Activated CD8-positive, alpha-beta memory T cell treated with anti-CD3 and anti-CD28 coated beads, Interleukin-2, amount 50 U/mL, for 1 hour (primary cell): Measurements from ENCODE around the gene EPHB2.
"Not testable (repeated sequence)": the region's sequence is repeated elsewhere in the genome, so short reads cannot be mapped to it uniquely, and the experiment has no call there.

ENCODE experiments used
- DNase-seq: peaks from one replicate; pipeline ENCODE4 v3.0.0-alpha.2; 2020; ENCODE audit errors: extremely low read depth

The EPHB2 gene

DNA sequence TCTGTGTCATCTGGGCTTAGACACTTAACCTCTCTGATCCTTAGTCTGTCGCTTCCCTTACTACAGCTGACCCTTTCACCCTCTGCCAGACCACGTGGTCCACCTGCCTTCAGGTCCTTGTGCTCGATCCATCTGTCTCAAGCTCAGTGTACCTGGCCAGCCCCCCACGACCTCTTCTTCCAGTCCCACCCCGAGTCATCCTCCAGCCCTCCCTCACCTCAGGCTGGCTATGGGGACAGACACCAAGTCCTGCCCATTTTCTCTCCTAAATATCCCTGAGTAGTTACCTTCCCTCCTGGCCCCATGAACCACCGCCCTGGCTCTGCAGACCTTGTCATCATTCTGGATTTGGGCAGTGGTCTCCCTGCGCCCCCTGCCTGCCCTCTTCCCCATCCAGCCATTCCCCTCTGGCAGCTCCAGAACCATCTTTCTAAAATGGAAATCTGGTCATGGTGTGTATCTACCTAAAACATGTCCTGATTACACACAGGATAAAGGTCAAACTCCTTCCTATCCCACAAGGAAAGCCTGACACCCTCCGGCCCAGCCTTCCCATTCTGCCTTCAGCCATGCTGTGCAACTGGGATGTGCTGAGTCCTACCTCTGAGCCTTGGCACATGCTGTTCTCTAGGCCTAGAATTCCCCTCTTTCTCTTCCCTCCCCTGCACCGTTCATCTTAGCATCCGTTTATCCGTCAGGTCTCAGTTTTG lies 107.6 kb downstream of the EPHB2 start:
- DNase-seq, result no peak

DNA sequence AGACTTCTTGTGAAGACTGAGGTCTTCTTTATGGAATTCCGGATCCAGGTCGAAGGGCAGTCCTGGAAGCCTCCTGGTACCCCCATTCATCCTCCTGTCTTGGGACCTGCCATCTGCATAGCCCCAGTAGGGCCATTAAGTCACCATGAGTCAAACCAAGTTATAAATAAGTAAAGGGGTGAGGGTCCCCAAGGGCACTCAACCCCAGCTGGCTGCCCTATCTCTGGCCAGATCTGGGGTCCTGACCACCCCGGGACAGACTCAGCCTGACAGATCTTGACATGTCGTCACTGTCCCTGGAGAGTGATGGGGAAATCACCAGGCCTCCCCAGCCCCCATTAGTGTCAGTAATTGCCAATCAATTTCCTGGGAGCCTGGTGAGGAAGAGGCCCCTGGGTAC lies 108.7 kb downstream of the EPHB2 start:
- no peak for DNase-seq

DNA sequence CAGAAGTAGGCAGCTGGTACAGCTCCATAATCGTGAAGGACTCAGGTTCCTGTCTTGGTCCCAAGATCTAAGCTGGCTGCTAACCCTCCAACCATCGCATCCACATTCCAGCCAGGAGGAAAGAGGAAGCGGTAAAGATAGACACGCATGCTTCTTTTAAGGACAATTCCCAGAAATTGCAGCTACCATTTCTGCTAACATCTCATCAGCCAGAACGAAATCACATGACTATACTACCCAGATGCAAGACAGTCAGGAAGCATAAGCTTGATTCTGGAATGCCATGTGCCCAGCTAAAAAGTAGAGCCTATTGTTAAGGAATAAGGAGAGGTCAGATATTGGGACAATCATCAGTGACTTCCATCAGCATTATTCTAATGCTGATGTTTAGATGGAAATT lies 110.4 kb downstream of the EPHB2 start:
- no peak for DNase-seq

DNA sequence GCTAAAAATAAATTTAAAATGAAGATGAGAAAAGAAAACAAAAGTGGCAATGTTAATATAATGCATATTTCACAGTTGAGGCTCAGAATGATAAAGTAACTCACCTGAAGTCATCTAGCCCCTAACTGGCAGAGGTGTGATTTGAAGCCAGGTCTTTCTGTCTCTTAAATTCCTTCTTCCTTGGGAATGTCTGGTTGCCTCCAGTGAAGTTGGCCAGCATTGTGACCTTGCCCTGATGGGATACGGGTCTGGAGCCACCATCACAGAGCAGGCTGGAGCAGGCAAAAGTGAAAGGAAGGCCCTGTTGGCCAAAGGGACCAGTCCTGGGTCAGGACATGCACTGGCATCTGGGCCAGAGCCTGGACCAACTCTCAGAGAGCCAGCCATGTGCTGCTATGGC lies 111.7 kb downstream of the EPHB2 start:
- no peak for DNase-seq

DNA sequence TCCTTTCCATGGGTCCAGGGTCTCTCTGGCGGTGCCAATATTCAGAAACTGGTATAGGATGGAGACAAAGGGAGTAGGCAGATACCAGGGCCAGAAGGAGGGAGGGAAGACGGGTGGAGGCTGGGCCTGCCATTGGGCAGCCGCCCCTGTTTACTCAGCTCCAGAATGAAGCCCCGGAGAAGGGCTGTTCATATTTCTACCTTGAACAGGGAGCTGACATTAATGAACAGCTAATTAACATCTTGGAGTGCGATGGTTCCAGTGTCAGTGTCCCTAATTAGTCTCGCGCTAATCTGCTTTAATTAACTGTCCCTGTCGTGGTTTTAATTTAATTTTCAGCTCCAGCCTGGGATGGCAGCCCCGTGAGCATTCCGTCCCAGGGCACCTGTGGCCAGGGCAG lies 113.8 kb downstream of the EPHB2 start:
- no peak for DNase-seq

DNA sequence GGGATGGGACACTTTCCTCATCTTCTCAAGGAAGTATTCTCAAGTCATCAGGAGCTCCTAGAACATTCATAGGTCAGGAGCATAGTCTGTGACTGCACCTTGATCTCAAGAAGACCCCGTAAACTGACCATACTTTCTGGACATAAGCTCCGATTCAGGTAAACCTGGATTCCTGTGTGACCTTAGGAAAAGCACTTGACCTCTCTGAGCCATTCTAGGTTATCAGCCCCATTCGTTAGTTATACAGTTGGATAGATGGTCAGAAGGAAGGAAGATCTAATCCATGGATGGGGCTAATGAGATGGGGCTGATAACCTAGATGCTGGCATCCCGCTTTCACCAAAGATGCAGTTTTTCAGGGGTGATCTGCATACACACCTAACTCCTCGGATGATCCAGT lies 114.3 kb downstream of the EPHB2 start:
- no peak for DNase-seq

DNA sequence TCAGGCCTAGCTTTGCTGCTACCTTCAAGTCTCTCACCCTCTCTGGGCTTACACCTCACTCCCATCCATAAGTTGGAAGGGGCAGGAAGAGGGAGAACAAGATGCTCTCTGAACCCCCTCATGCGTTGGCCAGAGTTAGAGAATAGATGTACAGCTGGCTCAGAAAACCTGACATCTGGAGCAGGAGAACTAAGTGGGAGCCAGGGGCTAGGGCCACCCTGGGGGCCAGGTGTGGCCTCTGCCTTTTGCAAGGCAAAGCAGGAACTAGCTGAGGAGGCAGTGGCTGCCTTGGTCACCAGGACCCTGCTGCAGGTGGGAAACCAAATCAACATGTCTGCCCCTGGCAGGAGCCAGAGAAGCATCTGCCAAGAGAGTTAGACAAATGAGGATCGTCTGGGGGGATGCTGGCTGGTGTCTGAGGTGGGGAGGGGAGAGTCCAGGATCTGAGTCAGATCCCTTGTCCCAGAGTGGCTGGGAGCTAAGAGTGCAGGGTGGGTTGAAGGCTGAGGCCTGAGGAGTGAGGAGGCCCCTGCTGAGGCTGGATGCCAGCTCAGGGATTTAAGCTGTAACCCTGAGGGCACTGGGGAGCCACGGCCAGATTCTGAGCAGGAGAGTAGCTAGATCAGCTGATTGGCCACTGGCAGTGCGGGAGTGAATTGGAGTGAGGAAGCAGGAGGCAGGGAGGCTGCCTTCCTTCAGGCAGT lies 115.0 kb downstream of the EPHB2 start:
- no peak for DNase-seq

DNA sequence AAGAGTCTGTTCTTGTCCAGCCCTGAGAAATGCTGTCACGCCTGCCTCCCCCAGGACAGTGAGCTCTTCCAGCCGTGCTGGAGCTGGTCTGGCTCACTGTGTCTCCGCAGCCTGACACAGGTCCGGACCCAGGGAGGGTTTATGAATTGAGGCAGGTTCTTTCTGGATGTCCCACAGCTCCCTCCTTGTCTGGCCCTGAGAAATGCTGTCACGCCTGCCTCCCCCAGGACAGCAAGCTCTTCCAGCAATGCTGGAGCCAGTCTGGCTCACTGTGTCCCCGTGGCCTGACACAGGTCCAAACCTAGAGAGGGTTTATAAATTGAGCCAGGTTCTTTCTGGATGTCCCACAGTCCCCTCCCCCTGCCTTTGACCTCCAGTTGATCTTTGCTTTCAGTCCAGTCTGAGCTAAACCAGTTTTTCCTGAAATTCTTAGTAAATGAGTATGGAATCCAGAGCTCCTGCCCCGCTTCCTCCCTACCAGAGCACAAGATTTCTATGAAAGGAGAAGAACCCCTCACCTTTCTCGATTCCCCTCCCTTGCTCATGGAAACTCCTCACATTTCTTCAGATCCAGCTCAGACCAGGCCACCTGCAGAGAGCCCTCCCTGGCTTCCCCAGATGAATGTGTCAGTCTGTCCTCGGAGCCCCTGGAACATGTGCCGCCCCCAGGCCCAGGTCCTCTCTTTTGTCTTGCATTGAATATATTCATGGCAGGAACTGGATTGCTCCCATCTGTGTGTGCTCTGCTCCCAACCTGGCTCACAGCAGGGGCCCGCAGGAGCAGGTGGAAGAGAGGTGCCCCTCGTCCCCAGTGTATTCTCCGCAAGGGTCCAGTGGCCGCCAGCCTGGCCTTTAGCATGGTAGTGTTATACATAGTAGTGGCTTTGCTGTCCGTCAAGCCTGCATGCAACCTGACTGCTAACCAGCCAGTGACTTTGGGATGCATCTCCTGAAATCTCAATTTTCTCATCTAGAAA lies 116.3 kb downstream of the EPHB2 start:
- DNase-seq, result no peak

DNA sequence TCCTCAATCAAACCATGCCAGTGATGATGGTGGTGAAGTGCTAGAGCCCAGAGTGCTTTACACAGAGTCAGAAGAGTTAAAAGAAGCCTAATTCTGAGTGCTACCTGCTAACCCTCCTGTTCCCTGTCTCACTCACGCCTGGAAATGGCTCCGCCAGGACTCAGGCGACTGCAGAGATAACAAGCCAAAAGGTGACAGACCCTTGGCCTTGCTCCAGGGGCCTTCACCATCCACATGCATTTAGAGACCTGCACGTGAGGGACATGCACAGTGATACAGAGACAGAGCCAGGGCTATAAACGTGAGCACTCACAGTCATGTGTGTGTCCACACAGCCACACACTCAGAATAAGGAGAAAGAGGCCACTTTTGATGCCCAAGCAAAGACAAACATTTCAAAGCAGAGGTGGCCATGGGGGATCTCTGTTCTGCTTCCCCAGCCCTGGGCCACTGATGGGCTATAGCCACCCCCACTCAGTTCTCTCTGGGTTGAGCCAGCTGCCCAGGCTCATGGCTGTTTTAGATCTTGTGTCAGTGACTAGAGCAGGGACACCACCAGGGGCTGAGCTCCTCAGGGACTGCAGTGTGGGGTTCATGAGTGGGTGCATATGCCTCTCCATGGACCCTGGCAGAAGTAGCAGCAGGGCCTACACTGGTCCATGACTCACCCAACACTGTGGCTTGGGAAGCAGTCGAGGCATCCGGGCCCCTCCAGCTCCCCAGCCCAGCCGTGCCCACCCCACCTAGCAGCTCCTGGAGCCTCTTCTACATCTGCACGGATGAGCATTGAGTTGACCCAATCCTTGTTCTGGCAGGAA lies 117.2 kb downstream of the EPHB2 start:
- DNase-seq, result no peak

DNA sequence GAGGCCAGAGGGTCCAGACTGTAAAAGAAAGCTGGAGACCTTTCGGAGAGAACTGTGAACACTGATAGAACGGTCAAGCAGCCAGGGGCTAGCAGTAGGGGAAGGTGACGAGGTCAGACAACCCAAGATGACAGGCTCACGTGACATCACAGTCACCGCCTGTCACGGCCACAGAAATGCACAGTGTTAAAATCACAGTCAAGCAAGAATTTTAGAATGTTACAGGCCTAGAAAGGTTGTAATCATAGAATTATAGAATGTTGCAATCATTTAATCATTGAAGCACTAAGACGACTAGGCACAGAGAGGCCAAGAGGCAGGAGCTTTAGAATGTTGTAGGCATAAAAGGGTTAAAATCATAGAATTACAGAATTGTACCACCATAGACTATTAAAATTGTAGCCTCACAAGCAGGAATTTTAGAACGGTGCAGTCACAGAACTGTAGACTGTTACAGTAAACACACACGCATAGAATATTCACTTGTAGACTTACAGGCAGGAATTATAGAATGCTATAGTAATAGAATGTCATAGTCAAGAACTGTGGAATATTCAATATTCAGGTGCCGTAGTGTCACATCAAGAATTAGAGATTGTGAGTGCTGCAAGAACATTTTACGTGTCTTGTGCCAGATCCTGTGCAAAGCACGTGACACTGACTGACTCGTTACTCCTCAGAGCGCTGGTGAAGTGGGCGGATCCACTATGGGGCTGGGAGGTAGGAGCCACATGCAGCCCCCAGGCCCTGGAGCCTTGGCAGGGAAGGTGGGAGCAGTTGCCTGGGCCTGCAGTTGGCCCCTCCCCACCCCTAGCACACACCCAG lies 118.1 kb downstream of the EPHB2 start:
- no peak for DNase-seq

DNA sequence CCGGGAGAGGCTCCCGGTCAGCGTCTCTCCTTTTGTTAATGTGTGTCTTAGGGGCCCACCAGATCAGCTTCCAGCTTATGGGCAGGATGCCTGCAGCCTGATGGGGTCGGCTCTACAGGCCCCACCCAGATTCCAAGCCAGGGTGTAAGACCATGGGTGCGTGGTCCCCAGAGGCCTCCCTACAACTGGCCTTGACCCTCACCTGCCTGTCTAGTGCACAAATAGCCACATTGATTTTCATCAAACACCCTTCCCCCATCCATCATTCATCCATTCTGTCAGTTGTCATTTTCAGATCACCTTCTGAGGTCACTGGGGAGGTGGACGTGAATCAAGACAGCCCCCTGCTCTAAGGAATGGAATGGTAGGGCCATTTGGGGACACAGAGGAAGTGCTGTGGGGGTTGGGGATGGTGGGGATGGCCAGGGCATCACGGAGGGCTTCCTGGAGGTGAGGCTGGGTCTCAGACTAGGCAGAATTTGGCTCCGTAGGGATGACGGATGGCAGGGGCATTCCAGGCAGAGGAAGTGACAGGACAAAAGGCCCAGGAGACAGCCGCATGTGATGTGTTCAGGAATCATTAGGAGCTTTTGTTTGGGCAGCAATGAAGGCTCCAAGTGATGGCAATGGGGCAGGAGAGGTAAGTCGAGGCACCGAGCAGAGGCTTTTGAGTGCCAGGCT lies 118.8 kb downstream of the EPHB2 start:
- no peak for DNase-seq

DNA sequence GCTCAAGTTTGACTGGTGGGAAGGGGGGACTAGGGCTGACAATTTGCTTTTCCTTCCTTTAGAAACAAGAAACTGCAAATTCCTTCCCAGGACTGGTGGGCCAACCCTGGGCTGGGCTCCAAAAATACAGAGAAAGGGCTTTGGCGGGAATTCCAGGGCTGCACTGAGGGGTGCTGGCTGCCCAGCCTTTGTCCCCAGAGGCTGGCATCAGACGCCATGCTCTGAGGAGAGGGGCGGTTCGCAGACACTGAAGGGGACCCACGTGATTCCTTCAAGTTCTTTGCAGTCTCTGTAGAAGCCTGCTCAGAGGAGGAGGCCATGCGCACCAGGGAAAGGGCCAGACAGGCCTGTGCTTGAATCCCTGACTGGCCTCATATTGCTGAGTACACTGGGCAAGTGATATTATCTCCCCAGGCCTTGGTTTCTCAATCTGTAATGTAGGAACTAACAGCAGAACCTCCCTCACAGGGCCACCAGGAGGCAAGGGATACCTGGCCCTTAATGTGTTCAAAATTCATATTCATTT lies 119.5 kb downstream of the EPHB2 start:
- DNase-seq, result no peak

DNA sequence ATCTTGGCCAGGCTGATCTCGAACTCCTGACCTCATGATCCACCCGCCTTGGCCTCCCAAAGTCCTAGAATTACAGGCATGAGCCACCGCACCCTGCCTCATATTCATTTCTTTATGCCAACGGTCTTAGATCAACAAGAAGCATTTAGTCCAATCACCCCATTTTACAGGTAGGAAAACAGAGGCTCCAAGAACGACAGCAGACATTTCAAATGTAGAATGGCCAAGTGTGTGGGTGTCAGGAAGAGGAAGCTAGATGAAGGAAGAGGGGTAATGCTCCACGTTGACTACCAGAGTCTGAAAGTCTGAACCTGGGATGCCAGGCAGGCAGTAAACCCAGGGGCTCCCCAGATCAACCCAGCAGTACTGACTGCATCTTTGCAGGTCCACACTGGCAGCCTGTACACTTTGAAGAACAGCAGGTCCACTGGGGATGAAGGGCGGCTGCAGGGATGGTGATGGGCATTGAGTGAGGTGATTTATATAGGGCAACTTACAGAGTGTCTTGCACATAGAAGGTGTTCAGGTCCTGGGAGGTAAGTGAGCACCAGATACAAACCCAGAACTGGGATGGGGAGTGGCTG lies 120.2 kb downstream of the EPHB2 start:
- no peak for DNase-seq

DNA sequence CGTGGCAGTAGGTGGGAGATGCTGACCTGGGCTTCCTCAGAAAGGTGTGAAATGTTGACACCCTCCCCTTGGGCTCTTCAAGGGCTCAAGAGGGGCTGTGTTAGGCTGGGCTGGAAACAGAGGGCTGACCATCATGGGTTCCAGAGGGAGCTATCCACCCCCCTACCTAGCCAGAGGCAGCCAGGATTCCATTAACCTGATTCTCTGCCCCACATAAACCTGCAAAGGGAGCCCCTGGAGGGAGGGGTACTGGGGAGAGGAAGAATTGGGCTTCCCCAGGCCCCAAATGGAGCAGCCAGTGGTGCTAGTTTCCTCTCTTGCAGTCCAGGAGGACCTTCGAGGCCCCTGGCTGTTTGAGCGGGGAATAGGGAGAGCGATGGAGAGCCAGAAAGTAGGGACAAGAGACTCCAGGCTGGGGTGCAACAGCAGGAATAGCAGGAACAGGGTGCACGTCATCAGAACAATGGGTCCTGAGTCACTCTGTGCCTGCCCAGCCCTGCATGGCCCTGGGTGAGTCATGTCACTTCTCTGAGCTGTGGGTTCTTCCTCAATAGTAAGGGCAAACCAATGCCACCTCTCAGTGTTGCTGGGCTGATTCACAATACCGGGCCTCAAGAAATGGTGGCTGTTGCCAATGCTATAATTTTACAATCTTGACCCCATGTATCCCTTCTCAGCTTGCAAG lies 121.2 kb downstream of the EPHB2 start:
- DNase-seq, result no peak

DNA sequence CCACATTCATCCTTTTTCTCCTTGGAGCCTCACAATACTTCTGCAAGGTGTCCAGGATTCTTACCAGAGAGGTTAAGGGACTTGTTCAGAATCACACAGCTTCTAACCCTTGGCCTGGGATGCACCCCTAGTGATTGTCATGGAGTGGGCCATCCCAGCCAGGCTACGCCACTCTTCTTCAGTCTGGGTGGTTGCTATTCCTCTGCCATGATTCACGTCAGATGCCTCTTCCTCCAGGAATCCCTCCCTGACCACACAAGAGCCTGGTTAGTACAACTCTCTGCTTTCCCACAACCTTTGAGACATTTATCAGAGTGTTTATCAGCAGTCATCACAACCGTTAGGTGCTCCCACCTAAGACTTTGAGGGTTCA lies 121.8 kb downstream of the EPHB2 start:
- no peak for DNase-seq

DNA sequence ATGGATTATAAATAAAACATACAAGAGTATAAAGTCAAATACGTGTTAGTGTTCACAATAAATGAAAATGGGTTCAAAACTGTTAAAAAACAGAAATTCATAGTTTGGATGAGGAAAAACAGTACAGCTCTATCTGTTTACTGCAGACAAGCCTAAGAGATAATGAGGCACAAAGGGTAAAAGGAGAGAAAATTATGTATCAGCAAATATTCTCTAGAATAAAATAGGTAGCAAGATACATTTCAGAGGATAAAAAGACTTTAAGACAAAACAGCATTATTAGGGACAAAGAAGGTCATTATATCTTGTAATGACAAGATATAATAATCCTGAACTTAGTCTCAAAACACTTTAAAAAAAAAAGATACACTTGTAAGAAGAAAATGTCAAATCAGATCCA lies 123.1 kb downstream of the EPHB2 start:
- DNase-seq, result no peak

DNA sequence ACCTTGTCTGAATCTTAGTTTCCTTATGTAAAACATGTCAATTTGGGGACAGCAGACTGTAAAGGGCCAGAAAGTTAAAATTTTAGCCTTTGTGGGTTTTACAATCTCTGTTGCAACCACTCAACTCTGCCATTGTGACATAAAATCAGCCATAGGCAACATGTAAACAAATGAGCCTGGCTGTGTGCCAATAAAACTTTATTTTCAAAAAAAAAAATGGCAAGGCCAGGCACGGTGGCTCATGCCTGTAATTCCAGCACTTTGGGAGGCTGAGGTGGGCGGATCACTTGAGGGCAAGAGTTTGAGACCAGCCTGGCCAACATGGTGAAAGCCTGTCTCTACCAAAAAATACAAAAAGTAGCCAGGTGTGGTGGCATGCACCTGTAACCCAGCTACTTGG lies 123.8 kb downstream of the EPHB2 start:
- not testable (repeated sequence) for DNase-seq

DNA sequence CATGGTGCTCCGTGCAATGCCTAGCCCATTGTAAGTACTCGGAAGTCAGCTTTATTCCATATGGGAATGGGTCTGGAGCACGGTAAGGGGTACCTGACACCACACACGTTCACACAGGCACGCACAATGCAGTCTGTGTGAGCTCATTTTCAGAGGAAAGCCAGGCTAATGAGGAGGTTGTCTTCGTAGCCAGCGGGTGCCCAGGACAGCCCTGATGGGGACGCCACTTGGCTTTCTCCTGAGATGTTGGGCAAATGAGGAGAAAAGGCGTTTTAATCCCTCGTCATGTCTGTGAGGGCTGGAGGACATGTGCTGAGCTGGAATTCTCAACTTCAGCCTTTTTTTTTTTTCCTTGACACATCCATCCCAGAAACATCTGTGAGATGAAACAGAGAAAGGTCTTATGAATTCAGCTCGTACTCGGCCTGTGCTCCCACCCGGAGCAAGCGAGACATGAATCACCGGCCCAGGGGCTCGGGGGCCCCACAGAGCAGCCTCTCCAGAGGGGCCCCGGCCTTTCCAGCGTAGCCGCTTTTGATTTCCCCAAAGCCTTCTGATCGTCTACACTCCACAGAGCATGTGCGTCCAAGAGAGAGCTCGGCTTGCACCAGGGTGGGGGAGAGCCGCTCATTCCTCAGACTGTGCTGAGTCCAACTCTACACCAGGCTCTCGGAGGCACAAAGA lies 125.1 kb downstream of the EPHB2 start:
- DNase-seq, result no peak
